ENCODE results near the gene CDH24.

The CDH24 gene

DNA sequence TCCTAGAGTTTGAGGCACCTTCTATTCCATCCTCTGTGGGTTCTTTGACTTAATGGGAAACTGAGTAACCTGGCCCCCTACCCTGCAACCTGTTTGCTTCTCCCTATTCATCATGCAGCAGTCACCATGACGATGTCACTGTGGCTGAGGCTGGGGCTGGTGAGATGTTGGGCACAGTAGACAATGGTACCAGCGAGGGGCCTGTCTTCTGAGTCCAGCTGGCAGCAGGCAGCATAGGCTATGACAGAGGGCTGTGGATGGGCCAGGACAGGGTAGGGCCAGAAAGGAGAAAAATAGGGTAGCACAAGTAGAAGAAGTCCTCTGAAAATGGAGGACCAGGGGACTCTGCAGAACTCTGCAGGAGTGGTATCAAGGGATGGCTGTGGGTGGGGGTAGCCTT is 45.5 kb upstream of the CDH24 start:
- TF ChIP-seq EZH2 (optimal IDR thresholded peaks at IDR 0.05; ENCODE audit: low read depth, low read length): no peak
- TF ChIP-seq, protein P1, sequence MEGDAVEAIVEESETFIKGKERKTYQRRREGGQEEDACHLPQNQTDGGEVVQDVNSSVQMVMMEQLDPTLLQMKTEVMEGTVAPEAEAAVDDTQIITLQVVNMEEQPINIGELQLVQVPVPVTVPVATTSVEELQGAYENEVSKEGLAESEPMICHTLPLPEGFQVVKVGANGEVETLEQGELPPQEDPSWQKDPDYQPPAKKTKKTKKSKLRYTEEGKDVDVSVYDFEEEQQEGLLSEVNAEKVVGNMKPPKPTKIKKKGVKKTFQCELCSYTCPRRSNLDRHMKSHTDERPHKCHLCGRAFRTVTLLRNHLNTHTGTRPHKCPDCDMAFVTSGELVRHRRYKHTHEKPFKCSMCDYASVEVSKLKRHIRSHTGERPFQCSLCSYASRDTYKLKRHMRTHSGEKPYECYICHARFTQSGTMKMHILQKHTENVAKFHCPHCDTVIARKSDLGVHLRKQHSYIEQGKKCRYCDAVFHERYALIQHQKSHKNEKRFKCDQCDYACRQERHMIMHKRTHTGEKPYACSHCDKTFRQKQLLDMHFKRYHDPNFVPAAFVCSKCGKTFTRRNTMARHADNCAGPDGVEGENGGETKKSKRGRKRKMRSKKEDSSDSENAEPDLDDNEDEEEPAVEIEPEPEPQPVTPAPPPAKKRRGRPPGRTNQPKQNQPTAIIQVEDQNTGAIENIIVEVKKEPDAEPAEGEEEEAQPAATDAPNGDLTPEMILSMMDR (IDR thresholded peaks at IDR 0.05; ENCODE audit: low read length): no peak
- TF ChIP-seq EZH2phosphoT487 (IDR thresholded peaks at IDR 0.05; ENCODE audit: low read length): no peak
- Histone ChIP-seq H3K4me2 (ENCODE audit: low read depth, low read length) (no peak overlapping the region), H3K9me2 (replicated peaks; ENCODE audit: insufficient read depth, low read length) (no peaks in the 10 kb centered on the region), H2AFZ (ENCODE audit: low read length) (no peak overlapping the region), H3K4me3 (ENCODE audit: low read length) (no peak overlapping the region), H3K79me2 (ENCODE audit: low read length) (peaks cover 8% of the 10 kb centered on the region), H3K27me3 (replicated peaks; ENCODE audit: insufficient read depth, low read length) (no peaks in the 10 kb centered on the region), H3K9me3 (replicated peaks; ENCODE audit: insufficient read depth, low read length) (no peaks in the 10 kb centered on the region), H3K4me1 (ENCODE audit: low read length) (peaks cover 9% of the 10 kb centered on the region), H3K36me3 (replicated peaks; ENCODE audit: insufficient read depth, low read length) (no peaks in the 10 kb centered on the region), H3F3A (ENCODE audit: insufficient read depth, low read length) (no peaks in the 10 kb centered on the region), H3K9ac (ENCODE audit: low read length) (no peak overlapping the region), H4K20me1 (ENCODE audit: insufficient read depth, low read length) (no peaks in the 10 kb centered on the region), H3K27ac (ENCODE audit: low read length) (no peak overlapping the region)
- no peak for DNase-seq

DNA sequence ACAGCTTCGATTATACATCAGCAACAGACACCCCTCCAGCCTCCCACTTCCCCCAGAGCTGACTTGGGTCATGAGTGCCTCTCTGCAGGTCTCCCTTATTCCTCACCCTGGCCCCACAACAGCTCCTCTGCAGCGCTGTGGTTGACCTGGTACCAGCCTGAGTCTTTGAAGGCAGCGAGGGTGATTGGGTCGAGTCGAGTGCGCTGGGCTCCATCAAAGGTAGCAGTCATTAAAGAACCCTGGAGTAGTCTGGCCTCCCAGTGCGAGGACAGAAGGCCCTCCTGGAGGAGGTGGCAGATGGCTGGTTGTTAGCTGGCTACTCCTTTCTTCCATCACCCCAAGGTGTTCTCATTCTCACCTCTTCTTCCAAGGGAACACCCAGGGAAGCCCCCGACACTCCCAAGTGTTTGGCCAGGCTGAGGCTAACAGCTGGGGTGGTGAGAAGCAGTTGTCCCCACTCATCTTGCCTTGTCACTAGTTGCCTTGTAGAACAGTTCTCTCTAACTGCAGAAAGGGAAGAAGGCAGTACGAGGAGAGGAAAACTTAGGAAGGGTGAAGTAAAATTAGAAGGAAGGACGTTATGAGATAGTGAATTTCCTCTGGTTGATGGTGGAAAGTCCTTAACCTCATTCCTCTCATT is 44.8 kb upstream of the CDH24 start:
- DNase-seq: no peak
- Histone ChIP-seq H3K4me3 (ENCODE audit: low read length) (no peak overlapping the region), H3K27me3 (replicated peaks; ENCODE audit: insufficient read depth, low read length) (no peaks in the 10 kb centered on the region), H3K9me2 (replicated peaks; ENCODE audit: insufficient read depth, low read length) (no peaks in the 10 kb centered on the region), H3F3A (ENCODE audit: insufficient read depth, low read length) (no peaks in the 10 kb centered on the region), H3K4me2 (ENCODE audit: low read depth, low read length) (no peak overlapping the region), H3K36me3 (replicated peaks; ENCODE audit: insufficient read depth, low read length) (no peaks in the 10 kb centered on the region), H3K9me3 (replicated peaks; ENCODE audit: insufficient read depth, low read length) (no peaks in the 10 kb centered on the region), H3K79me2 (ENCODE audit: low read length) (peaks cover 15% of the 10 kb centered on the region), H2AFZ (ENCODE audit: low read length) (no peak overlapping the region), H3K9ac (ENCODE audit: low read length) (no peak overlapping the region), H3K27ac (ENCODE audit: low read length) (no peak overlapping the region), H4K20me1 (ENCODE audit: insufficient read depth, low read length) (no peaks in the 10 kb centered on the region), H3K4me1 (ENCODE audit: low read length) (peaks cover 9% of the 10 kb centered on the region)
- no peak for TF ChIP-seq EZH2phosphoT487 (IDR thresholded peaks at IDR 0.05; ENCODE audit: low read length)
- TF ChIP-seq EZH2 (optimal IDR thresholded peaks at IDR 0.05; ENCODE audit: low read depth, low read length): no peak
- TF ChIP-seq, protein P1 (IDR thresholded peaks at IDR 0.05; ENCODE audit: low read length): no peak

DNA sequence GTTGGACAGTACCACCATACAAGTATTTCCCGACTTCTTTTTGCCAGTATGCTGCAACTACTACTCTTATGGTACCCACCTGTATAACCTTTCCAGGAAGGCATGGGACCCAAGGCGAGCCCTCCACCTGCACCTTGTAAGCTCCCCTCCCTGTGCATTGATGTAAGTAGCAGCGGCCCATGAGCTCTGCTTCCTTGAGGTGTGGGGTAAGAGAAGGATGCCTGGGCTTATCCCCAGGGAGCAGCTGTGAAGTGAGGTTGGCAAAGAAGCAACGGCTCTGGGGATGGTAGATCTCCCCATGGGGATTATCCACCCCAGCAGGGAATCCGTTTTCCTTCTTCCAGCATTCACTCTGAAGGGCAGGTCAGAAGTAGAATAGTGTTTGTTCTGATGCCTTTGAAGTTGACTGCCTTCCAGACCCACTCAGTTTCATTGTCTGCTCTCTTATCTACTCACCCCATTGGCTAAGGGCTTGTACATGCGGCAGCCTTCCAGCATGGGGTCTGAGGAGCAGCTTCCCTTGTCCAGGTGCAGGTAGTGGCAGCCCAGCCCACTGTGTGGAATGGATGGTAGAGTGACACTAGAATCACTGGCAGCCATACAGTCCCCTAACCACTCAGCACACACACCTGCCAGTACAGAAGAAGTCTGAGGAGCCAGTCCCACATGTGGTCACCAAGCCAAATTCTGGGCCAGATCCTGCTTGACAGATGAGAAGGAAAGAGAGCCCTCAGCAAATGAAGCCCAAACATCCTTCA is 44.1 kb upstream of the CDH24 start:
- no peaks in the 10 kb centered on the region for H3F3A ChIP-seq (ENCODE audit: insufficient read depth, low read length)
- H3K4me1 ChIP-seq (ENCODE audit: low read length): peaks cover 3% of the 10 kb centered on the region
- H3K27ac ChIP-seq (ENCODE audit: low read length): no peak overlapping the region
- no peak overlapping the region for H3K4me3 ChIP-seq (ENCODE audit: low read length)
- no peaks in the 10 kb centered on the region for H3K27me3 ChIP-seq (replicated peaks; ENCODE audit: insufficient read depth, low read length)
- H3K4me2 ChIP-seq (ENCODE audit: low read depth, low read length): no peak overlapping the region
- H2AFZ ChIP-seq (ENCODE audit: low read length): no peak overlapping the region
- no peaks in the 10 kb centered on the region for H3K36me3 ChIP-seq (replicated peaks; ENCODE audit: insufficient read depth, low read length)
- no peaks in the 10 kb centered on the region for H3K9me3 ChIP-seq (replicated peaks; ENCODE audit: insufficient read depth, low read length)
- no peaks in the 10 kb centered on the region for H4K20me1 ChIP-seq (ENCODE audit: insufficient read depth, low read length)
- DNase-seq: no peak
- H3K9ac ChIP-seq (ENCODE audit: low read length): no peak overlapping the region
- peaks cover 22% of the 10 kb centered on the region for H3K79me2 ChIP-seq (ENCODE audit: low read length)
- TF ChIP-seq EZH2 (optimal IDR thresholded peaks at IDR 0.05; ENCODE audit: low read depth, low read length): no peak
- TF ChIP-seq, protein P1 (IDR thresholded peaks at IDR 0.05; ENCODE audit: low read length): no peak
- no peak for TF ChIP-seq EZH2phosphoT487 (IDR thresholded peaks at IDR 0.05; ENCODE audit: low read length)
- no peaks in the 10 kb centered on the region for H3K9me2 ChIP-seq (replicated peaks; ENCODE audit: insufficient read depth, low read length)
